ENCODE results near the gene ZNF70.

Gene ZNF70

GRCh38 chr22:23778577-23778900 is 27.6 kb upstream of the ZNF70 start:
- DNase-seq, result no peak

GRCh38 chr22:23777776-23778576 is 27.1 kb upstream of the ZNF70 start:
- no peak for DNase-seq

GRCh38 chr22:23775779-23776375 is 25.0 kb upstream of the ZNF70 start:
- no peak for DNase-seq

- no peak for DNase-seq
Observed at GRCh38 chr22:23774922-23775436, 24.1 kb upstream of the ZNF70 start.

GRCh38 chr22:23774114-23774921 is 23.4 kb upstream of the ZNF70 start:
- DNase-seq, result no peak

GRCh38 chr22:23773483-23774113 is 22.7 kb upstream of the ZNF70 start:
- DNase-seq, result no peak

GRCh38 chr22:23772649-23773473 is 21.9 kb upstream of the ZNF70 start, which contains the start of gene MMP11:
Gene MMP11 (plus strand): TSS chr22:23772849. CDS start chr22:23772871, 22 bp downstream.
- DNase-seq, result peak; percentile 62

- no peak for DNase-seq
Observed at GRCh38 chr22:23772315-23772648, 21.4 kb upstream of the ZNF70 start.

- no peak for DNase-seq
Observed at GRCh38 chr22:23769321-23769965, 18.5 kb upstream of the ZNF70 start.

- DNase-seq, result peak; percentile 67
Observed at GRCh38 chr22:23767673-23768548, 17.0 kb upstream of the ZNF70 start, which contains the start of gene CHCHD10. Gene CHCHD10 (minus strand): TSS chr22:23767972. CDS start chr22:23767874, 98 bp downstream.

- no peak for DNase-seq
Observed at GRCh38 chr22:23767303-23767672, 16.4 kb upstream of the ZNF70 start.

GRCh38 chr22:23764899-23765881 is 14.3 kb upstream of the ZNF70 start:
- no peak for DNase-seq

GRCh38 chr22:23763954-23764353 is 13.0 kb upstream of the ZNF70 start:
- DNase-seq, result no peak

GRCh38 chr22:23763579-23763945 is 12.7 kb upstream of the ZNF70 start:
- DNase-seq, result peak; percentile 27

- no peak for DNase-seq
Observed at GRCh38 chr22:23762842-23763578, 12.1 kb upstream of the ZNF70 start, which contains the start of gene C22orf15. Gene C22orf15 (plus strand): TSS chr22:23762990. CDS start chr22:23763307, 317 bp downstream.

GRCh38 chr22:23760056-23760455 is 9.1 kb upstream of the ZNF70 start:
- no peak for DNase-seq

- DNase-seq, result no peak
Observed at GRCh38 chr22:23759566-23759965, 8.7 kb upstream of the ZNF70 start.

- DNase-seq, result no peak
Observed at GRCh38 chr22:23756891-23757290, 6.0 kb upstream of the ZNF70 start.

- no peak for DNase-seq
Observed at GRCh38 chr22:23755711-23756110, 4.8 kb upstream of the ZNF70 start.

Data from stimulated activated naive CD4-positive, alpha-beta T cell treated with Interleukin-2 at 50 U/mL for 16 hours (primary cell).